ENCODE measurements around the gene NINL.

NINL gene

GRCh38 chr20:25464501-25465242 is 120.7 kb downstream of the NINL start:
- 94% methylated on average over 11 to 12 of the region's 13 CpGs for WGBS, 2 experiments (ENCODE audit: insufficient coverage in 2 of 2)
- peaks cover 73% of the 10 kb centered on the region for H3K36me3 ChIP-seq (ENCODE audit: control insufficient read depth, insufficient read depth, low read length)

GRCh38 chr20:25461786-25462545 is 123.4 kb downstream of the NINL start:
- Histone ChIP-seq H3K36me3 (ENCODE audit: control insufficient read depth, insufficient read depth, low read length) (peaks cover 69% of the 10 kb centered on the region), H3K27ac (ENCODE audit: low read depth, low read length, severe bottlenecking) (no peak overlapping the region), H3K4me3 (ENCODE audit: extremely low read depth, insufficient read depth, low read length, poor library complexity, severe bottlenecking) (no peak overlapping the region), H3K9me3 (ENCODE audit: control insufficient read depth, low read length) (no peaks in the 10 kb centered on the region), H3K4me1 (ENCODE audit: control insufficient read depth, insufficient read depth, low read length, poor library complexity, severe bottlenecking) (no peaks in the 10 kb centered on the region)
- whole genome bisulfite sequencing, 2 experiments (ENCODE audit: insufficient coverage in 2 of 2) = 93 to 96% methylated on average over 12 to 16 of the region's 18 CpGs

More at GRCh38 chr20:25464501-25465242, 120.7 kb downstream of the NINL start:
- Histone ChIP-seq H3K27ac (ENCODE audit: low read depth, low read length, severe bottlenecking) (no peak overlapping the region), H3K4me3 (ENCODE audit: extremely low read depth, insufficient read depth, low read length, poor library complexity, severe bottlenecking) (no peak overlapping the region), H3K9me3 (ENCODE audit: control insufficient read depth, low read length) (no peaks in the 10 kb centered on the region), H3K4me1 (ENCODE audit: control insufficient read depth, insufficient read depth, low read length, poor library complexity, severe bottlenecking) (no peaks in the 10 kb centered on the region)

- WGBS, 2 experiments (ENCODE audit: insufficient coverage in 2 of 2) = 85 to 91% methylated on average over 9 of the region's 9 CpGs
- H3K36me3 ChIP-seq (ENCODE audit: control insufficient read depth, insufficient read depth, low read length) = peaks cover 62% of the 10 kb centered on the region
- no peaks in the 10 kb centered on the region for H3K4me1 ChIP-seq (ENCODE audit: control insufficient read depth, insufficient read depth, low read length, poor library complexity, severe bottlenecking)
Observed at GRCh38 chr20:25461281-25461650, 124.1 kb downstream of the NINL start.

GRCh38 chr20:25460566-25461280 is 124.6 kb downstream of the NINL start:
- no peak overlapping the region for H3K4me3 ChIP-seq (ENCODE audit: extremely low read depth, insufficient read depth, low read length, poor library complexity, severe bottlenecking)
- no peak overlapping the region for H3K27ac ChIP-seq (ENCODE audit: low read depth, low read length, severe bottlenecking)
- H3K9me3 ChIP-seq (ENCODE audit: control insufficient read depth, low read length) = no peaks in the 10 kb centered on the region
- WGBS, 2 experiments (ENCODE audit: insufficient coverage in 2 of 2) = 88 to 93% methylated on average over 13 to 19 of the region's 19 CpGs
- H3K4me1 ChIP-seq (ENCODE audit: control insufficient read depth, insufficient read depth, low read length, poor library complexity, severe bottlenecking) = no peaks in the 10 kb centered on the region
- peaks cover 61% of the 10 kb centered on the region for H3K36me3 ChIP-seq (ENCODE audit: control insufficient read depth, insufficient read depth, low read length)

More at GRCh38 chr20:25461281-25461650, 124.1 kb downstream of the NINL start:
- H3K27ac ChIP-seq (ENCODE audit: low read depth, low read length, severe bottlenecking) = no peak overlapping the region
- no peak overlapping the region for H3K4me3 ChIP-seq (ENCODE audit: extremely low read depth, insufficient read depth, low read length, poor library complexity, severe bottlenecking)
- no peaks in the 10 kb centered on the region for H3K9me3 ChIP-seq (ENCODE audit: control insufficient read depth, low read length)

DNA sequence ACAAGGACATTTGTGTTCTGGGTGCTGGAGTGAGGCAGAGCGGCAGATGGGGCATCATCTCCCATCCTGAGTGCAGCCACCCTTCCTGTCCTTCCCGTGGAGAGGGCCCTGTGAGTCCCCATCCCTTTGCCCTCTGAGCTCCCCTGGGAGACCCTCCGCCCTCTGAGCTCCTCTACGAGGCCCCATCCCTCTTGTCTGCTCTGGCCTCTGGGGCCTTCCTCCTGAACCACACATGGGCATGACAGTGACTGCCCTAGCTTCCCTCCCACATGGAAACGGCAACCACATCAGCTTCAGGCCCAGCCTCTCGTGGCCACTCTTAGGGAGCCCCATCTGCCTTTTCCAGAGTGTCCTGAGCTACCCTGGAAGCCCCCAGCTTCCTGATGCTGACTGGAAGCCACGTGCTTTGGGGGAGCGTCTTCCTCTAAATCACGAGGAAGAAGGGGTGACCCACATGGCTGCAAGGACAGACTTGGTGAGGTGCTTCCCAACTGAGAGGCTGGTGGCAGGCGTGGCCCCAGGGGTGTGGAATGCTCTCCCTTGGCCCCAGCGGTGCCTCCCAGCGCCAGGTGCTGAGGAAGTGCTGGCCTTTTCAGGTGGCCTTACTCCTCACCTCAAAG is 125.3 kb downstream of the NINL start:
- no peaks in the 10 kb centered on the region for H3K9me3 ChIP-seq (ENCODE audit: control insufficient read depth, low read length)
- 83 to 84% methylated on average over 12 of the region's 12 CpGs for WGBS, 2 experiments (ENCODE audit: insufficient coverage in 2 of 2)
- H3K36me3 ChIP-seq (ENCODE audit: control insufficient read depth, insufficient read depth, low read length) = peaks cover 61% of the 10 kb centered on the region
- H3K4me3 ChIP-seq (ENCODE audit: extremely low read depth, insufficient read depth, low read length, poor library complexity, severe bottlenecking) = no peak overlapping the region
- H3K4me1 ChIP-seq (ENCODE audit: control insufficient read depth, insufficient read depth, low read length, poor library complexity, severe bottlenecking) = no peaks in the 10 kb centered on the region
- no peak overlapping the region for H3K27ac ChIP-seq (ENCODE audit: low read depth, low read length, severe bottlenecking)

- no peak overlapping the region for H3K27ac ChIP-seq (ENCODE audit: low read depth, low read length, severe bottlenecking)
- peaks cover 63% of the 10 kb centered on the region for H3K36me3 ChIP-seq (ENCODE audit: control insufficient read depth, insufficient read depth, low read length)
- no peaks in the 10 kb centered on the region for H3K9me3 ChIP-seq (ENCODE audit: control insufficient read depth, low read length)
- WGBS, 2 experiments (ENCODE audit: insufficient coverage in 2 of 2) = 88 to 89% methylated on average over 17 to 18 of the region's 20 CpGs
- no peak overlapping the region for H3K4me3 ChIP-seq (ENCODE audit: extremely low read depth, insufficient read depth, low read length, poor library complexity, severe bottlenecking)
- H3K4me1 ChIP-seq (ENCODE audit: control insufficient read depth, insufficient read depth, low read length, poor library complexity, severe bottlenecking) = no peaks in the 10 kb centered on the region
Observed at GRCh38 chr20:25459111-25459830, 126.1 kb downstream of the NINL start.

DNA sequence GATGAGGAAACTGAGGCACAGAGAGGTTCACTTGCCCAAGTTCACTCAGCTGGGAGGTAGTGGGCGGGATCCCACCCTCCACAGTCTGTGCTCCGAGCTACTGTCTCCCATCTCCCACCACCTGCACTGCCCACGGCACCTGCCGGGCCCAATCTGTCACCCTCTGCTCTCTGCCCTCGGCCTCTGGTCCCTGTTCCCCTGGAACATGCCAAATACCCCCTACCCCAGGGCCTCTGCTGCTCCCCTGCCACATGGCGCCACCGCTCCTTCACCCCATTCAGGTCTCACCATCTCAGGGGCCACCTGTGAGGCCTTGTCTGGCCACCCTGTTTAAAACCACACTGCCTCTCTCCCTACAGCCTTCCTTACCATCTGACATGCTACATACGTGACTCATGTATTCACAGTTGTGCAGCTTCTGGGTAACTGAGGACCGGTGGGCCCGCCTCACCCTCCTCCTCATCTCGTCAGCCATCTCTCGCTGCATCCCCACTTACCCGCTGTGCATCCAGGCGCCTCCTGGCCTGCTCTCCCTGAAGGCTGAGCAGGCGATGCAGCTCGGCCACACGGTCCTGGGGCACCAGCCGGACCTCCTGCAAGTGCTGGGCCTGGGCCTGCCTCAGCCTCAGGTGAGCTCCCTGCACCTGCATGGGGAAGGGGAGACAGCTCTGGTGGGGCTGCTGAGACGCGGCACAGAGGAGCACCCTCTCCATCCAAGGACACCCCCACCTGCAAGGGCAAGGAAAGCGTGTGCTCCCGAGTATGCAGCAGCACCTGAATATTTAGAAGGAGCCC is 127.2 kb downstream of the NINL start:
- Histone ChIP-seq H3K4me3 (ENCODE audit: extremely low read depth, insufficient read depth, low read length, poor library complexity, severe bottlenecking) (no peak overlapping the region), H3K36me3 (ENCODE audit: control insufficient read depth, insufficient read depth, low read length) (peaks cover 63% of the 10 kb centered on the region)
- WGBS, 2 experiments (ENCODE audit: insufficient coverage in 2 of 2) = 92 to 93% methylated on average over 17 to 19 of the region's 22 CpGs

GRCh38 chr20:25454153-25454900 is 131.0 kb downstream of the NINL start:
- Histone ChIP-seq H3K27ac (ENCODE audit: low read depth, low read length, severe bottlenecking) (no peak overlapping the region), H3K4me3 (ENCODE audit: extremely low read depth, insufficient read depth, low read length, poor library complexity, severe bottlenecking) (no peak overlapping the region), H3K36me3 (ENCODE audit: control insufficient read depth, insufficient read depth, low read length) (peaks cover 72% of the 10 kb centered on the region), H3K9me3 (ENCODE audit: control insufficient read depth, low read length) (no peaks in the 10 kb centered on the region), H3K4me1 (ENCODE audit: control insufficient read depth, insufficient read depth, low read length, poor library complexity, severe bottlenecking) (no peaks in the 10 kb centered on the region)
- WGBS, 2 experiments (ENCODE audit: insufficient coverage in 2 of 2) = 93 to 94% methylated on average over 15 of the region's 15 CpGs

More for the DNA sequence above, 127.2 kb downstream of the NINL start:
- no peak overlapping the region for H3K27ac ChIP-seq (ENCODE audit: low read depth, low read length, severe bottlenecking)
- H3K4me1 ChIP-seq (ENCODE audit: control insufficient read depth, insufficient read depth, low read length, poor library complexity, severe bottlenecking) = no peaks in the 10 kb centered on the region
- no peaks in the 10 kb centered on the region for H3K9me3 ChIP-seq (ENCODE audit: control insufficient read depth, low read length)

Measured in mesodermal cell (in vitro differentiated cells).